ENCODE results near the gene LSM14A.
"Not testable (repeated sequence)": the region's sequence is repeated elsewhere in the genome, so short reads cannot be mapped to it uniquely, and the experiment has no call there.

The LSM14A gene

GRCh38 chr19:34159541-34159940 lies 12.8 kb upstream of the LSM14A start:
- DNase-seq: not testable (repeated sequence)

GRCh38 chr19:34161902-34162301 lies 10.4 kb upstream of the LSM14A start:
- DNase-seq: not testable (repeated sequence)

GRCh38 chr19:34165295-34165738 lies 7.0 kb upstream of the LSM14A start:
- no peak for DNase-seq

- DNase-seq: not testable (repeated sequence)
These were observed 2.7 kb upstream of the LSM14A start for GRCh38 chr19:34169475-34170199.

- no peak for DNase-seq
These were observed 796 bp upstream of the LSM14A start for GRCh38 chr19:34171539-34171876.

- no peak for DNase-seq
These were observed 423 bp downstream of the LSM14A start for GRCh38 chr19:34172661-34173192.

- DNase-seq: peak; percentile 58 to 61
These were observed 1.1 kb downstream of the LSM14A start for GRCh38 chr19:34173193-34173956.

- DNase-seq: not testable (repeated sequence)
These were observed 2.9 kb downstream of the LSM14A start for GRCh38 chr19:34175173-34175572.

- DNase-seq: no peak
These were observed 4.3 kb downstream of the LSM14A start for GRCh38 chr19:34176581-34176980.

GRCh38 chr19:34178274-34178610 lies 5.9 kb downstream of the LSM14A start:
- no peak for DNase-seq

GRCh38 chr19:34179066-34179465 lies 6.8 kb downstream of the LSM14A start:
- DNase-seq: no peak

- DNase-seq: no peak
These were observed 8.0 kb downstream of the LSM14A start for GRCh38 chr19:34180273-34180672.

- DNase-seq: no peak
These were observed 8.4 kb downstream of the LSM14A start for GRCh38 chr19:34180709-34181108.

- DNase-seq: no peak
These were observed 9.0 kb downstream of the LSM14A start for GRCh38 chr19:34181111-34181864.

GRCh38 chr19:34182125-34182524 lies 9.8 kb downstream of the LSM14A start:
- DNase-seq: no peak

GRCh38 chr19:34184880-34185491 lies 12.7 kb downstream of the LSM14A start:
- no peak for DNase-seq

- DNase-seq: no peak
These were observed 13.9 kb downstream of the LSM14A start for GRCh38 chr19:34186205-34186604.

- DNase-seq: no peak
These were observed 14.7 kb downstream of the LSM14A start for GRCh38 chr19:34187011-34187410.

GRCh38 chr19:34188408-34188807 lies 16.1 kb downstream of the LSM14A start:
- DNase-seq: no peak

- DNase-seq: no peak
These were observed 17.1 kb downstream of the LSM14A start for GRCh38 chr19:34189199-34189916.

GRCh38 chr19:34189917-34190425 lies 17.7 kb downstream of the LSM14A start:
- no peak for DNase-seq

GRCh38 chr19:34191355-34191962 lies 19.2 kb downstream of the LSM14A start:
- DNase-seq: no peak
